DMS79 treated with DMSO at 0.1 percent for 48 hours (cell line): ENCODE data around the gene ZBP1.

ENCODE experiments used
- DNase-seq: peaks from one replicate; lab custom pipeline; 2025; lab: John Stamatoyannopoulos, UW

Gene ZBP1

GRCh38 chr20:57571782-57572416 lies 48.3 kb downstream of the ZBP1 start:
- DNase-seq: no peak

GRCh38 chr20:57570920-57571319 lies 49.3 kb downstream of the ZBP1 start:
- DNase-seq: no peak

- no peak for DNase-seq
Observed at GRCh38 chr20:57570145-57570850, 49.9 kb downstream of the ZBP1 start.

- DNase-seq: no peak
Observed at GRCh38 chr20:57568960-57569359, 51.3 kb downstream of the ZBP1 start.

- DNase-seq: no peak
Observed at GRCh38 chr20:57568088-57568896, 51.9 kb downstream of the ZBP1 start.

GRCh38 chr20:57567471-57568079 lies 52.7 kb downstream of the ZBP1 start:
- no peak for DNase-seq

GRCh38 chr20:57566803-57567459 lies 53.3 kb downstream of the ZBP1 start:
- no peak for DNase-seq

GRCh38 chr20:57566399-57566798 lies 53.8 kb downstream of the ZBP1 start:
- DNase-seq: no peak

GRCh38 chr20:57564951-57565642 lies 55.1 kb downstream of the ZBP1 start:
- DNase-seq: no peak

GRCh38 chr20:57564180-57564802 lies 55.9 kb downstream of the ZBP1 start:
- DNase-seq: no peak

- DNase-seq: no peak
Observed at GRCh38 chr20:57563522-57563921, 56.7 kb downstream of the ZBP1 start.

GRCh38 chr20:57562541-57563465 lies 57.4 kb downstream of the ZBP1 start:
- DNase-seq: no peak

GRCh38 chr20:57561356-57562279 lies 58.6 kb downstream of the ZBP1 start:
- no peak for DNase-seq

GRCh38 chr20:57560554-57561355 lies 59.5 kb downstream of the ZBP1 start, which contains the start of gene PCK1:
Gene PCK1, plus strand, starts transcription at chr20:57561110. Its CDS starts 302 bp downstream, at chr20:57561412.
- no peak for DNase-seq

GRCh38 chr20:57559658-57560553 lies 60.3 kb downstream of the ZBP1 start:
- no peak for DNase-seq

GRCh38 chr20:57559289-57559634 lies 61.0 kb downstream of the ZBP1 start:
- no peak for DNase-seq
